HG03354 (cell line): ENCODE data around the gene SSH3.

Experiments
- ATAC-seq: cut with Tn5 transposase; IDR thresholded peaks from one replicate; pipeline ENCODE4 v1.9.1; 2021; ENCODE audit warnings: mild to moderate bottlenecking; ENCODE audit not compliant: unreplicated experiment, poor library complexity, severe bottlenecking

SSH3 gene

GRCh38 chr11:67355794-67356386 lies 52.6 kb downstream of the SSH3 start:
- ATAC-seq = no peak

- ATAC-seq = no peak
Measured at GRCh38 chr11:67356387-67356863, 53.1 kb downstream of the SSH3 start.

GRCh38 chr11:67356864-67357561 lies 53.7 kb downstream of the SSH3 start:
- peak; percentile 28 for ATAC-seq

- ATAC-seq = no peak
Measured at GRCh38 chr11:67357831-67358670, 54.7 kb downstream of the SSH3 start.
